GM18861 (cell line): ENCODE results near the gene REL.
A peak's percentile ranks its signal among the peaks of the same experiment; 100 is the strongest.
"Not testable (repeated sequence)": the region's sequence is repeated elsewhere in the genome, so short reads cannot be mapped to it uniquely, and the experiment has no call there.

Experiments
- ATAC-seq: cut with Tn5 transposase; IDR thresholded peaks from one replicate; pipeline ENCODE4 v1.9.1; 2021; ENCODE audit not compliant: unreplicated experiment

REL gene

GRCh38 chr2:60881047-60881932 is at the start of gene REL:
Gene REL, plus strand, starts transcription at chr2:60881574. Its CDS starts 267 bp downstream, at chr2:60881841.
- peak; percentile 64 for ATAC-seq

GRCh38 chr2:60831921-60832320 is 49.5 kb upstream of the REL start:
- ATAC-seq: no peak

GRCh38 chr2:60832621-60833020 is 48.8 kb upstream of the REL start:
- ATAC-seq: no peak

GRCh38 chr2:60834270-60834717 is 47.1 kb upstream of the REL start:
- ATAC-seq: peak; percentile 36

- ATAC-seq: no peak
These were observed 44.9 kb upstream of the REL start for GRCh38 chr2:60836491-60836890.

- no peak for ATAC-seq
These were observed 44.3 kb upstream of the REL start for GRCh38 chr2:60837123-60837522.

- no peak for ATAC-seq
These were observed 42.9 kb upstream of the REL start for GRCh38 chr2:60838481-60838880.

GRCh38 chr2:60839126-60839813 is 42.1 kb upstream of the REL start:
- peak; percentile 41 for ATAC-seq

- ATAC-seq: peak; percentile 54
These were observed 40.5 kb upstream of the REL start for GRCh38 chr2:60840880-60841279.

GRCh38 chr2:60843006-60843405 is 38.4 kb upstream of the REL start:
- no peak for ATAC-seq

- ATAC-seq: no peak
These were observed 37.3 kb upstream of the REL start for GRCh38 chr2:60844105-60844504.

- no peak for ATAC-seq
These were observed 33.5 kb upstream of the REL start for GRCh38 chr2:60847854-60848253.

- no peak for ATAC-seq
These were observed 32.2 kb upstream of the REL start for GRCh38 chr2:60849187-60849586.

- no peak for ATAC-seq
These were observed 29.0 kb upstream of the REL start for GRCh38 chr2:60852282-60852860.

- ATAC-seq: no peak
These were observed 27.8 kb upstream of the REL start for GRCh38 chr2:60853531-60853930.

- ATAC-seq: no peak
These were observed 25.2 kb upstream of the REL start for GRCh38 chr2:60855989-60856669.

- no peak for ATAC-seq
These were observed 24.3 kb upstream of the REL start for GRCh38 chr2:60857056-60857455.

- ATAC-seq: no peak
These were observed 22.5 kb upstream of the REL start for GRCh38 chr2:60858897-60859311.

- no peak for ATAC-seq
These were observed 19.6 kb upstream of the REL start for GRCh38 chr2:60861736-60862135.

GRCh38 chr2:60862642-60863041 is 18.7 kb upstream of the REL start:
- no peak for ATAC-seq

- not testable (repeated sequence) for ATAC-seq
These were observed 16.0 kb upstream of the REL start for GRCh38 chr2:60865361-60865760.
